ENCODE measurements around the gene ZDHHC11B.
"Not testable (repeated sequence)": the region's sequence is repeated elsewhere in the genome, so short reads cannot be mapped to it uniquely, and the experiment has no call there.

DNA sequence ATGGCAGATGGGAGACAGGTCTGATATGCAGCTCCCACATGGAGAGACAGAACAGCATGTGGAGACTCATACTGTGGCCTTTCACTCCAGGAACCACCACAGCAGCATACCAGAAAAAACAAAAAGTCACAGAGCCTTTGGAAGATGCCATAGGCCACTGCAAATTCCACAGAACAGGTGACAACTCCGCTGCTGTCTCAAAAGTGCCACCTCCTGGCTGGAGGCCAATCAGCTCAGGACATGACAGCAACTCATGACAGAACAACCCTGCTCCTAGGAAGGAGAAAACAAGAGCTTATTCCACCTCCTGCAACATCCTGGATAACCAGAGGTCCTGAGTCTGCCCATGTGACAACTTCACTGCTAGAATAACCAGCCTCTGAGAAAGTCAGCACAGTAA lies 50.4 kb downstream of the ZDHHC11B start:
- not testable (repeated sequence) for TF ChIP-seq CTCF, POLR2A (IDR thresholded peaks at IDR 0.05)
